Glutamatergic neuron (in vitro differentiated cells): ENCODE data around the gene ECSIT. TPM values are rescaled to one million over a fixed set of nuclear protein-coding genes. Genes with fewer than 3 reads are reported as not detected.
"Not testable (repeated sequence)": the region's sequence is repeated elsewhere in the genome, so short reads cannot be mapped to it uniquely, and the experiment has no call there.

Experiments
- DNase-seq: peaks from one replicate; pipeline ENCODE4 v3.0.0; 2022
- H3K27ac Mint-ChIP-seq: one replicate; pipeline ENCODE4 v1.8.0; 2020; ENCODE audit warnings: mild to moderate bottlenecking, mixed read lengths, inconsistent platforms; ENCODE audit not compliant: unreplicated experiment
- H3K27me3 Mint-ChIP-seq: one replicate; pipeline ENCODE4 v1.8.0; 2020; ENCODE audit warnings: mild to moderate bottlenecking, moderate library complexity, mixed read lengths, inconsistent platforms; ENCODE audit not compliant: unreplicated experiment
- H3K36me3 Mint-ChIP-seq: one replicate; pipeline ENCODE4 v1.8.0; 2020; ENCODE audit warnings: mild to moderate bottlenecking, mixed read lengths, inconsistent platforms; ENCODE audit not compliant: unreplicated experiment
- H3K4me1 Mint-ChIP-seq: one replicate; pipeline ENCODE4 v1.8.0; 2020; ENCODE audit warnings: mild to moderate bottlenecking, low read depth, mixed read lengths, inconsistent platforms; ENCODE audit not compliant: unreplicated experiment
- H3K4me3 Mint-ChIP-seq: one replicate; pipeline ENCODE4 v1.8.0; 2020; ENCODE audit warnings: mild to moderate bottlenecking, mixed read lengths, inconsistent platforms; ENCODE audit not compliant: unreplicated experiment
- H3K9me3 Mint-ChIP-seq: one replicate; pipeline ENCODE4 v1.8.0; 2020; ENCODE audit warnings: mild to moderate bottlenecking, moderate library complexity, mixed read lengths, inconsistent platforms; ENCODE audit not compliant: unreplicated experiment
- CTCF ChIP-seq: fragments of 200-600 bp; sonication (generic); IDR thresholded peaks from one replicate; pipeline ENCODE4 v1.5.0; 2021; ENCODE audit not compliant: partially characterized antibody, unreplicated experiment
- total RNA-seq: library from RNA; stranded (reverse); fragmentation: NEBNext Ultra II Directional; extraction: Animal tissue kit (Norgen Biotek cat#: 25700); gene quantifications from one replicate; pipeline ENCODE4 v1.2.1, GENCODE V29; 2021; ENCODE audit not compliant: unreplicated experiment

Gene ECSIT
- total RNA-seq, 1 donor from 2014 or later, result 43.2 TPM

GRCh38 chr19:11570039-11570462 lies 41.1 kb upstream of the ECSIT start:
- no peak overlapping the region for H3K4me3 Mint-ChIP-seq
- DNase-seq, result no peak
- H3K4me1 Mint-ChIP-seq, result no peaks in the 10 kb centered on the region
- peaks cover 7% of the 10 kb centered on the region for H3K27me3 Mint-ChIP-seq
- no peaks in the 10 kb centered on the region for H3K9me3 Mint-ChIP-seq
- no peaks in the 10 kb centered on the region for H3K36me3 Mint-ChIP-seq
- H3K27ac Mint-ChIP-seq, result no peak overlapping the region
- no peak for TF ChIP-seq CTCF

GRCh38 chr19:11566164-11566563 lies 37.2 kb upstream of the ECSIT start:
- peaks cover 6% of the 10 kb centered on the region for H3K27me3 Mint-ChIP-seq
- no peak overlapping the region for H3K4me3 Mint-ChIP-seq
- no peaks in the 10 kb centered on the region for H3K4me1 Mint-ChIP-seq
- H3K36me3 Mint-ChIP-seq, result no peaks in the 10 kb centered on the region
- DNase-seq, result no peak
- no peak overlapping the region for H3K27ac Mint-ChIP-seq
- TF ChIP-seq CTCF, result no peak
- no peaks in the 10 kb centered on the region for H3K9me3 Mint-ChIP-seq

- H3K27ac Mint-ChIP-seq, result not testable (repeated sequence)
Observed at GRCh38 chr19:11565649-11565980, 36.7 kb upstream of the ECSIT start.

GRCh38 chr19:11564082-11564807 lies 35.3 kb upstream of the ECSIT start:
- DNase-seq, H3K27me3 Mint-ChIP-seq, H3K9me3 Mint-ChIP-seq, H3K4me1 Mint-ChIP-seq, H3K4me3 Mint-ChIP-seq, H3K36me3 Mint-ChIP-seq, H3K27ac Mint-ChIP-seq: not testable (repeated sequence)

More at GRCh38 chr19:11565649-11565980, 36.7 kb upstream of the ECSIT start:
- not testable (repeated sequence) for H3K9me3 Mint-ChIP-seq, H3K27me3 Mint-ChIP-seq, H3K4me3 Mint-ChIP-seq, H3K4me1 Mint-ChIP-seq, DNase-seq, H3K36me3 Mint-ChIP-seq

- TF ChIP-seq CTCF, result no peak
- H3K4me3 Mint-ChIP-seq, result no peak overlapping the region
- no peaks in the 10 kb centered on the region for H3K36me3 Mint-ChIP-seq
- no peak for DNase-seq
- no peaks in the 10 kb centered on the region for H3K9me3 Mint-ChIP-seq
- peaks cover 6% of the 10 kb centered on the region for H3K27me3 Mint-ChIP-seq
- H3K4me1 Mint-ChIP-seq, result peaks cover 7% of the 10 kb centered on the region
- H3K27ac Mint-ChIP-seq, result no peak overlapping the region
Observed at GRCh38 chr19:11563532-11563931, 34.6 kb upstream of the ECSIT start.

- Mint-ChIP-seq H3K27me3 (peaks cover 3% of the 10 kb centered on the region), H3K27ac (peak overlapping the region; percentile 56)
- TF ChIP-seq CTCF, result peak; percentile 67
Observed at GRCh38 chr19:11560404-11561051, 31.6 kb upstream of the ECSIT start.

More at GRCh38 chr19:11560404-11561051, 31.6 kb upstream of the ECSIT start:
- H3K36me3 Mint-ChIP-seq, result no peaks in the 10 kb centered on the region
- peaks cover 11% of the 10 kb centered on the region for H3K4me1 Mint-ChIP-seq
- H3K9me3 Mint-ChIP-seq, result peaks cover 2% of the 10 kb centered on the region
- no peak for DNase-seq
- peak overlapping the region; percentile 80 for H3K4me3 Mint-ChIP-seq
